ENCODE results near the gene KDM7A. TPM values are rescaled to one million over a fixed set of nuclear protein-coding genes. Genes with fewer than 3 reads are reported as not detected.

The KDM7A gene, protein sequence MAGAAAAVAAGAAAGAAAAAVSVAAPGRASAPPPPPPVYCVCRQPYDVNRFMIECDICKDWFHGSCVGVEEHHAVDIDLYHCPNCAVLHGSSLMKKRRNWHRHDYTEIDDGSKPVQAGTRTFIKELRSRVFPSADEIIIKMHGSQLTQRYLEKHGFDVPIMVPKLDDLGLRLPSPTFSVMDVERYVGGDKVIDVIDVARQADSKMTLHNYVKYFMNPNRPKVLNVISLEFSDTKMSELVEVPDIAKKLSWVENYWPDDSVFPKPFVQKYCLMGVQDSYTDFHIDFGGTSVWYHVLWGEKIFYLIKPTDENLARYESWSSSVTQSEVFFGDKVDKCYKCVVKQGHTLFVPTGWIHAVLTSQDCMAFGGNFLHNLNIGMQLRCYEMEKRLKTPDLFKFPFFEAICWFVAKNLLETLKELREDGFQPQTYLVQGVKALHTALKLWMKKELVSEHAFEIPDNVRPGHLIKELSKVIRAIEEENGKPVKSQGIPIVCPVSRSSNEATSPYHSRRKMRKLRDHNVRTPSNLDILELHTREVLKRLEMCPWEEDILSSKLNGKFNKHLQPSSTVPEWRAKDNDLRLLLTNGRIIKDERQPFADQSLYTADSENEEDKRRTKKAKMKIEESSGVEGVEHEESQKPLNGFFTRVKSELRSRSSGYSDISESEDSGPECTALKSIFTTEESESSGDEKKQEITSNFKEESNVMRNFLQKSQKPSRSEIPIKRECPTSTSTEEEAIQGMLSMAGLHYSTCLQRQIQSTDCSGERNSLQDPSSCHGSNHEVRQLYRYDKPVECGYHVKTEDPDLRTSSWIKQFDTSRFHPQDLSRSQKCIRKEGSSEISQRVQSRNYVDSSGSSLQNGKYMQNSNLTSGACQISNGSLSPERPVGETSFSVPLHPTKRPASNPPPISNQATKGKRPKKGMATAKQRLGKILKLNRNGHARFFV
- total RNA-seq: 10 to 100 TPM; 12.8 to 15.4 TPM

DNA sequence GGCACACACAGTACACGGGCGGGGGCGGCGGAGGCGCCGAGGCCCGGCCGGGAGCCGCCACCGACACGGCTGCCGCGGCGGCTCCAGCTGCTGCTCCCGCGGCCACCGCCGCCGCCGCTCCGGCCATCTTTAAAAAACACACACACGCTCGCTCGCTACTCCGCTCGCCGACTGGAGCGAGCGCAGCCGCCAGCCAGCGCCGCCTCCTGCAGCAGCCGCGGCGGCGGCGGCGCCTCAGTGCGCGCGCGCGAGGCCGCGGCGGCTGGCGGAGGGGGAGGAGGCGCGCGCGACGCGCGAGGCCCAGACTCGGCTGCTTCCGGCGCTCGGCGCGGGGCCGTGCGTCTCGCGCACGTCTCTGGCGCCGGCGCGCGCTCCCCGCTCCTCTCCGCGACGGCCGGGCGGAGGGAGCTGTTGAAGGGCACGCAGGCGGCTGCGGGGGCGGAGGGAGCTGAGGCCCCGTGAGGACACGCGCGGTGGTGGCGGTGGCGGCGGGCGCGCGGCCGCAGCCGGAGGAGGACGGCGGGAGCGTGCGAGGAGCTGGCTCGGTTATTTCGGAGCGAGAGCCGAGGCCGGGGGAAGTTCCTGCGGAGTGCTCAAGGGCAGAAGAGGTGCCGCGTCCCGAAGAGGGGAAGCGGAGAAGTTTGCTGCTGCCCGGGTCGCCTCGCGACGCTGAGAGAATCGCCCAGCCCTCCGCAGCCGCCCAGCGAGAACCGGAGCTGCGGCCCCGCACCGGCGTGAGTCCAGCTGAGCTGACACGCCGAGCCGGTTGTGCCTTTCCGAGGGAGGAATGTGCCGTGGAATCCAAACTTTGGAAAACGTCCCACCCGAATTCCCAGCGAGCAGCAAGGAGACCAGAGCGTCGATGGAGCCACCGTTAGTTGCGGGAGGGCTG lies at the start of gene KDM7A:
TSS of gene KDM7A (minus strand) at position 173 of the 892 bp plus-strand sequence. CDS start at position 127, 46 bp downstream.
- peak; percentile 92 for DNase-seq (ENCODE audit: low spot score)
- Histone ChIP-seq H3K27me3 (no peaks in the 10 kb centered on the region), H3K4me3 (peak within 1 kb of the TSS; percentile 88 to 91), H3K9me3 (no peaks in the 10 kb centered on the region), H3K36me3 (no peaks in the 10 kb centered on the region), H3K4me1 (peaks cover 0 to 21% of the 10 kb centered on the region in 2 donors), H3K27ac (peak within 1 kb of the TSS; percentile 100)
- TF ChIP-seq CTCF (IDR thresholded peaks at IDR 0.05): no peak

DNA sequence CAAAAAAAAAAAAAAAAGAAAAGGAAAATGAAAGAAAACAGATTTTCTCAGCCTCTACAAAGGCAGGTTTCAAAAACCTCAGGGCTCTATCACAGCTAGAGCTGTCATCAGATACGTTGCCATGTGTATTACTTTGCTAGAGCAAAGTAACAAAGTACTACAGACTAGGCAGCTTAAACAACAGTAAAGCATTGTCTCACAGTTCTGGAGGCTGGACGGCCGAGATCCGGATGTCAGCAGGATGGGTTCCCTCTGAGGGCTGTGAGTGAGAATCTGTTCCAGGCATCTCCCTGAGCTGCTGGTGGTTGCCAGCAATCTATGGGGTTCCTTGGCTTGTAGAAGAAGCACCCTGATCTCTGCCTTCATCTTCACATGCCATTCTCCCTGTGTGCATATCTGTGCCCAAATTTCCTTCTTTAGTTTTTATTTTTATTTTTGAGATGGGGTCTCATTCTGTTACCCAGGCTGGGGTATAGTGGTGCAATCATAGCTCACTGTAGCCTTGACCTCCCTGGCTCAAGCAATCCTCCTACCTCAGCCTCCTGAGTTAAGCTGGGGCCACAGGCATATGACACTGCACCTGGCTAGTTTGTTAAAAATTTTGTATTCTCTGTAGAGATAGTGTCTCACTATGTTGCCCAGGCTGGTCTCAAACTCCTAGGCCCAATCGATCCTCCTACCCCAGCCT lies 48.9 kb upstream of the KDM7A start:
- H3K9me3 ChIP-seq: no peaks in the 10 kb centered on the region
- no peak for TF ChIP-seq CTCF (IDR thresholded peaks at IDR 0.05)
- no peak overlapping the region for H3K27ac ChIP-seq
- no peak for DNase-seq (ENCODE audit: low spot score)
- H3K36me3 ChIP-seq: no peaks in the 10 kb centered on the region
- no peak overlapping the region for H3K4me3 ChIP-seq
- no peaks in the 10 kb centered on the region for H3K27me3 ChIP-seq
- peaks cover 0 to 13% of the 10 kb centered on the region in 2 donors for H3K4me1 ChIP-seq

DNA sequence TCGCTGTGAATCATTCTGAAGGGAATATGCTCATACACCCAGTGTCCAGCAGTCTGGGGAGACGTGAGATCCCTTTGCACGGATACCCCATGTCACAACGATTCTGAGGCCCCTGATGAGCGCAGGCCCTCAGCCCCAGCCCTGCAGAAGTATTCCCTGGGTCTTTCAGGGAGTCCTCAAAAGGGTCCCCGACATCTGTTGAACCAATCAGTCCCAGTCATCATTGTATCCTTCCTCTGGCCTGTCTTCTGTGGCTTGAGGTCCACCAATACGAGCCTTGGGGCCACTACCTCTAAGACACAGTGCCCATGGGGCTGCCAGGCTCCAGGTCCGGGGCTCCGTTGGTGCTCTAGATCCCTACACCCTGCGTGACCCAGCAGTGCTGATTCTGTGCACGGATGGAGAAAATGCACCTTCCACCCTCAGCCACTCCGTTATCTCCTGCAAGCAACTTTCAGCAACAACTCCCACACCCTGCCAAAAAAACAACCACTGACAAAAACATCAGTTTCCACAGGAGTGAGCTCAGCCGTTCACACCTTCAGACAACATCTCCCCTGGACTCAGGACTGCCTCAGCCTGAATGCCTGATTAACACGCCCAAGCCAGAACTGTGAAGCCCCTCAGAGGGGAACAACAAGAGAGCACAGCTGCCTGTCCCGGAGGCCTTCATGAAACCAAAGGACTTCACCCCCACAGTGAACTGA lies 46.9 kb upstream of the KDM7A start:
- no peak for DNase-seq (ENCODE audit: low spot score)
- no peaks in the 10 kb centered on the region for H3K4me1 ChIP-seq
- no peaks in the 10 kb centered on the region for H3K36me3 ChIP-seq
- TF ChIP-seq CTCF (IDR thresholded peaks at IDR 0.05): no peak
- H3K27me3 ChIP-seq: no peaks in the 10 kb centered on the region
- H3K9me3 ChIP-seq: no peaks in the 10 kb centered on the region
- no peak overlapping the region for H3K4me3 ChIP-seq
- no peak overlapping the region for H3K27ac ChIP-seq

DNA sequence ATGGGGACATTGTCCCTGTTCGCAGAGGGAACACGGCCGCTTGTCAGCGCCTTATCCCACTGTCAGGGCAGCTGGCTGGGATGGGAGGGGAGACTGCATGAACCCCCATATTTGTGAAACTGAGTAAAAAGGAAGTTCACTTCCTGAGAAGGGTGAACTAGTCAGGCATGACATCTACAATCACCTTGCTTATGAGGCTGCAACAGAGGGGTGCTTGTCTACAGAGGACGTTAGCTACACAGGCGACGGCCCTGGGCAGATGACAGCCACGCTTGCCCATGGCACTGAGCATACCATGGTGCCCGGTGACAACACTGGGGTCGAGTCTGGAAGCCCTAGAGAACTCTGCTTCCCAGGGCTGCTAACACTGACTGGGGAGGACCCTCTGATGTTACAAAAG lies 46.0 kb upstream of the KDM7A start:
- no peaks in the 10 kb centered on the region for H3K9me3 ChIP-seq
- H3K4me1 ChIP-seq: no peaks in the 10 kb centered on the region
- no peaks in the 10 kb centered on the region for H3K27me3 ChIP-seq
- no peak overlapping the region for H3K4me3 ChIP-seq
- H3K27ac ChIP-seq: no peak overlapping the region
- TF ChIP-seq CTCF (IDR thresholded peaks at IDR 0.05): no peak
- no peaks in the 10 kb centered on the region for H3K36me3 ChIP-seq
- no peak for DNase-seq (ENCODE audit: low spot score)

All from right atrium auricular region (tissue), 2 donors.